Activated CD4-positive, CD25-positive, alpha-beta regulatory T cell treated with anti-CD3 and anti-CD28 coated beads, Interleukin-2, amount 50 U/mL, for 16 hours (primary cell): ENCODE results near the gene SF3B5.
"Not testable (repeated sequence)": the region's sequence is repeated elsewhere in the genome, so short reads cannot be mapped to it uniquely, and the experiment has no call there.

Source experiments
- DNase-seq: peaks from one replicate; pipeline ENCODE4 v3.0.0-alpha.2; 2020; ENCODE audit warnings: low read depth, low spot score

SF3B5 gene

DNA sequence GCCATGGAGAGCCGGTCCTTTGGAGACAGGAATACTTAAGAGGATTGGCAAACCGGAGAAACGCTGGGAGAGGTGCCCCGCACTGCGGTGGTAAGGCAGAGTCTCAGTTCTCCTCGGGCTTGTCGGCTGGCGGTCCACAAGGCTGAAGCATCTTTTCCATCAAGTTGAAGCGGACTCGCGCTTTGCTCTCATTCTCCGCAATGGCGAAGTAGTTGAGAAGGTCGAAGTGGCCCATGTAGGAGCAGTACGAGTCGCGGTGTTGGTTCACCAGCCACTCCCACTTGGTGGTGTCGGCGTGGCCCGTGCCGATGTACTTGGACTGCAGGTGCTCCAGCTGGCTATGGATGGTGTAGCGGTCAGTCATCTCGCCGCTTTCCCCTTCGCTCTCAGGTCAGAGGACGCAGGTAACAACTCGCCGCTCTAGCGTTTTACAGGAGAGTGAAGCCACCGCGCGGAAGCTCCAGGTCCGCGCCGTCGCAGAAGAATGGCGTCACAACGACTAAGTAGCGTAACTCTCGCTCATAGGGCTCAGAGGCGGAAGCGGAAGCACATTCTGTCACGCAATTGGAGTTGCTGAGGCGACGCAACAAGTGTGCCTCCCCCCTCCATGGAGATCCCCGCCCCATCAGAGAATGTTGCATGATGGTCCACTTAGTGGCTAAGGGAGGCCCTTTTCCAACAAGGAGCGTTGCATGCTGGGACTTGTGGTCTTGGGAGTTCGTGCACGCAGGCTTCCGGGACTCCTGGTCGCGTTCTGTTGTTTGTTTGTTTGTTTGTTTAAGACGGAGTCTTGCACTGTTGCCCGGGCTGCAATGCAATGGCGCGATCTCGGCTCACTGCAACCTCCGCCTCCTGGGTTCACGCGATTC is at the start of gene SF3B5:
Gene SF3B5 (minus strand): TSS at position 440 of the 869 bp plus-strand sequence. CDS start 76 bp downstream, at position 364.
- peak; percentile 97 for DNase-seq

DNA sequence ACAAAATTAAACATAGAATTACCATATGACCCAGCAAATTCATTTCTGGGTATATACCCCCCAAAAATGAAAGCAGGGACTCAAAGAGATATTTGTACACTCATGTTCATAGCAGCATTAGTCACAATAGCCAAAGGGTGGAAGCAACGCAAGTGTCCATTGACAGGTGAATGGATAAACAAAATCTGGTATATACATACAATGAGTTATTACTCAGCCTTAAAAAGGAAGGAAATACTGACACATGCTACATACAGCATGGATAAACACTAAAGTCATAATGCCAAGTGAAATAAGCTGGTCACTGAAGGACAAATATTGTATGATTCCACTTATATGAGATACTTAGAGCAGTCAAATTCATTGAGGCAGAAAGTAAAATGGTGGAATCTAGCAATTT is 49.6 kb upstream of the SF3B5 start:
- DNase-seq = no peak

DNA sequence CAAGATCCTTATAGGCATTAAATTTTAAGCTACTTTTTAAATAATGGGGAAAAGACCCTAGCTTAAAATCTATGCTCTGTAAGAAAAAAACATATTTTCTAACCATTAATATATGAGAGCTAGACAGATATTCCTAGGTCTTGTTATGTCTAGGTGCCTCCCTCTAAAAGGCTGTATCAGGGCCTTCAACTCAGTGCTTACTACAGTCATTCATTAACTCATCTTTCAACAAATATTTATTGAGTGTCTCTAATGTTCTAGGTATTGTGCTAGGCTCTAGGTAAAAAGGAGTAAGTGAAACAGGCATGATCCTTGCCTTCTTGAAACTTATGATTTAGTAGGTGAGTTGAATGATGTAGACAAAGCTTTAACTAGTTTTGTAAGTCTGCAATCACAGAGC is 48.5 kb upstream of the SF3B5 start:
- DNase-seq = no peak

GRCh38 chr6:144143106-144143505 is 47.7 kb upstream of the SF3B5 start:
- DNase-seq = no peak

DNA sequence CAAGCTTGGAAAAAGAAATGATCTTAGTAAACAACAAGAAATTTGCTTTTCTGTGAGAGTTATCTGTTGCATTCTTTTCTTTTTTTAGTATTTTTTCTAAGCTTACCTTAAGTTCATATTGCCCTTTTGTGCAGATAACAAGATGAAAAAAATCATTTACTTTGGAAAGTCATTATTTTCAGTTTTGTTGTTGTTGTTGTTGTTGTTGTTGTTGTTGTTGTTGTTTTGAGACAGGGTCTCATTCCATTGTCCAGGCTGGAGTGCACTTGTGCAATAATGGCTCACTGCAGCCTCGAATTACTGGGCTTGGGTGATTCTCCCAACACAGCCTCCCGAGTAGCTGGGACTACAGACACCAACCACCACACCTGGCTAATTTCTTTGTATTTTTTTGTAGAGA is 46.1 kb upstream of the SF3B5 start:
- DNase-seq = no peak

DNA sequence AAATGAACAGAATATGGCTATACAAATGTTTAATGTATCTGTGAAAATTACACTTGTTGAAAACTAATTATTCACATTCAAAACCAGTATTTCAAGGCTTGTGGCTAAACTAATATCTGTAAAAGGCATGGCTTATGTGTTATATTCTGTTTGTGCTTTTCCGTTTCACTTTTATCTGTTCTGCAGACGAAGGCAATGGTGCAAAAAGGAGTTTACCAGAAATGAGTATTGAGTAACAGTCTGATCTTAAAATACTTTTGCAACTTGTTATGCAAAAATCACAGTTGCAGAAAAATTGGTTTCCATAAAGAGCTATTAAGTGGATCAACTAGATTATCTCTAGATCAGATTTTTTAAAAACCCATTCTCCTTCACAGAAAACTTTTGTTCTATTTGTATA is 45.5 kb upstream of the SF3B5 start:
- DNase-seq = no peak

DNA sequence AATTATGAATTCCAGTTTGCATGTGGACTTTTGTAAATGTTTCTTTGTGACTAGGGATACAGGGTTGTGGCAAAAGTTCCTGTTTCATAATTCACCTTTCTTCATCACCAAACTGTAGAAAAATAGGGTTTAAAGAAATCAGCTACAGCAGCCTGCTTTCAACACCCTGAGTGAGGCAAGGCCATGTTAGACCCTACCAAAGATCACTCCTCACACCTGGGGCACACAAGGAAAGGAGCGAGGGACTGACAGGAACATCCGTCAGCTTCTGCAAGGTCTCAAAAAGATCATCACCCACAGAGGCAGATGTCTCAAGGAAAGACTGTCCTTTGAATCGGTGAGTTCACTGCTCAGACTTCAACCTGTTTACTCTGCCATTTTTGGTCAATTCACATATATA is 44.4 kb upstream of the SF3B5 start:
- no peak for DNase-seq

DNA sequence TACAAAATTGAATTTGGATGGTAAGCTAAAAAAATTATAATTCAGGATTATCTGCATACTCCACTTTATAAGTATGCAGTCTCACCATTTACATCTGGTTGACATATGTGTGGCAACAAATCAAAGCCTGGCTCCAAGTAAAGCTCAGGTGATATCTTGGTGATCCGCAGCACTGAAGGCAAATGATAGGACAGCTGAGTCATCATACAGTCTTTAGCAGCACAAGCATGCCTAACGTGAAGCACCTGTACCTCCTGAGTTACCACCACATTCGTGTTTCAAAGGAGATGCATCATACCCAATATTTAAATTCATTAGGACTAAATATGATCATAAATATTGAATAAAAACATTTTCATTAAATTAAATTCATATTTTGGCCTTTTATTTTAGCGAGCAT is 43.2 kb upstream of the SF3B5 start:
- DNase-seq = no peak

- no peak for DNase-seq
These were observed 39.4 kb upstream of the SF3B5 start for GRCh38 chr6:144134737-144135136.

DNA sequence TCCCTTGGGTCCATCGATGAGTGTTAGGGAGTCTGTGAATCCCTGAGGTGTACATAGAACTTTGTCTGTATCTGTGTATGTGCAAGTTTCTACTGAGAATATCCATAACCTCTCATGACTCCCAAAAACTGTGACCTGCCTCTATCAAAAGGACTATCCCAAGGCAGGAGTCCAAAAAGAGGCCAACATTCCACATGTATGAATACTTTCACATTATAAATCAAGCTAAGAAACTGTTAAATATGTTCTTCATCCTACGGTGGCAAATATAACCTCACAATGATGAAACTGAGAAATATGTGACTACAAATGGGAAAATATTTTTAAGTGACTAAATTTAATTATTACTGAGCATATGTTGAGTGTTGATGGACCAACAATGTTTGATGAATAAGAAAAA is 38.8 kb upstream of the SF3B5 start:
- no peak for DNase-seq

DNA sequence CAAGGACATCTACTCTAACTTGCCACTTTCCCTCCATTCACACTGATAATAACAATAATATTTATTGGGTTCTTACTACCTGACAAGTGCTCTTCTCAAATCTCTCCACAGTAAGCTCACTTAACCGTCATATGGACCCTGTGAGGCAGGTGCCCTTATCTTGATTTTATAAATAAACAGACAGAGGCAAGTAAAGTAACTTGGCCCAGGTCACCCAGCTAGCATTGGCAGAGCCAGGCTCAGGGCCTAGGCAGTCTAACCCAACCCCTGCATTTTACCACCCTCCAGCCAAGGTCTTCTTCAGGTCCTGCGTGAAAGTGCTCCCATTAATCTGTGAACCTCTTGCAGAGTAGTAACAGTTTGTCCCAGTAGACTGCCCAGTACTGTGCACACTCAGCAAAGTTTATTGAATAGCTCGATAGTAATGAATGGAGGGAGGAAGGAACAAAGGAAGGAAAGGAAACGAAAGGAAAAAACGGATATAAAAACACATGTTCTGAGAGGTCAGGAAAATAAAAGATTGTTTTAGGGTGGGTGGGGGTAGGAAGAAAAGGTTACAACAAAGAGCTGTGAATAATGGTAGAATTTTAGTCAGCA is 38.0 kb upstream of the SF3B5 start:
- DNase-seq = no peak

DNA sequence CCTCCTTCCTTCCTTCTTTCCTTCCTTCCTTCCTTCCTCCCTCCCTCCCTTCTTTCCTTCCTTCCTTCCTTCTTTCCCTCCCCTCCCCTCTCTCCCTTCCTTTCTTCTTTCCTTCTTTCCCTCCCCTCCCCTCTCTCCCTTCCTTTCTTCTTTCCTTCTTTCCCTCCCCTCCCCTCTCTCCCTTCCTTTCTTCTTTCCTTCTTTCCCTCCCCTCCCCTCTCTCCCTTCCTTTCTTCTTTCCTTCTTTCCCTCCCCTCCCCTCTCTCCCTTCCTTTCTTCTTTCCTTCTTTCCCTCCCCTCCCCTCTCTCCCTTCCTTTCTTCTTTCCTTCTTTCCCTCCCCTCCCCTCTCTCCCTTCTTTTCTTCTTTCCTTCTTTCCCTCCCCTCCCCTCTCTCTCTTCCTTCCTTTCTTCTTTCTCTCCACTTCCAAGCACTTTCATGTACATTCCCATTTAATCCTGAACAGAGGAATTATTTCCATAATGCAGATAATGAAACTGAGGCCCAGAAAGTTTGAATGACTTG is 36.9 kb upstream of the SF3B5 start:
- not testable (repeated sequence) for DNase-seq

- DNase-seq = no peak
These were observed 35.9 kb upstream of the SF3B5 start for GRCh38 chr6:144131248-144131709.

DNA sequence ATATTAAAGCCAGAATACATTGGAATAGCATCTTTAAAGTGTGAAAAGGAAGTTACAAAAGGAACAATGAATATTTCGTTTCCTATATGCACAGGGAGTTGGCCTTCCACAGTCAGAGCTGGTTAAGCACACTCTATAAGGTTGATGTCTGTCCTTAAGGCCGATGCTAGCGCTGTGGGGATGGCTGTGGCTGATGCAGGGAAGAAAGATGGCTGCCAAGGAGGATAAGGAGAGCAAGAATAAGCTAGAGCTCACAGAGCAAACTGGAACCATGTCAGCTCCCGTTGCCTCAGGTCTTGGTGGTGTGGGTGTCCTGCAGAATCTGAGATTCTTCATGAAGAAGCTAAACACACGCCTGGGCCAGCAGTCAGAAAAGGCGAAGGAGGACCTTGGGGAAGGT is 34.1 kb upstream of the SF3B5 start:
- DNase-seq = no peak

DNA sequence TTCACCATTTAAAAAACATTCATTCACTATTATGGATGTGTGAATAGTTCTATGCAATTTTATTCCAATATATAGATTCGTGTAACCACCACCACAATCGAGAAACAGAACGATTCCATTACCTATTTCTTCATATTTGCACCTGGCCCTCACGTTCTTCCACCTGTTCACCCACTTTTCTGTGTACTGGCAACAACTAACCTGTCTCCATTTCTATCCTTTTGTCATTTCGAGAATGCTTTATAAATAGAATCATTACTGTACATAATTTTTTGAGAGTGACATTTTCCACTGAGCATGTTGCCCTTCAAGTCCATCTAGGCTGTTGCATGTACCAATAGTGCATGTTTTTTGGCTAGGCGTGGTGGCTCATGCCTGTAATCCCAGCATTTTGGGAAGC is 31.7 kb upstream of the SF3B5 start:
- no peak for DNase-seq

DNA sequence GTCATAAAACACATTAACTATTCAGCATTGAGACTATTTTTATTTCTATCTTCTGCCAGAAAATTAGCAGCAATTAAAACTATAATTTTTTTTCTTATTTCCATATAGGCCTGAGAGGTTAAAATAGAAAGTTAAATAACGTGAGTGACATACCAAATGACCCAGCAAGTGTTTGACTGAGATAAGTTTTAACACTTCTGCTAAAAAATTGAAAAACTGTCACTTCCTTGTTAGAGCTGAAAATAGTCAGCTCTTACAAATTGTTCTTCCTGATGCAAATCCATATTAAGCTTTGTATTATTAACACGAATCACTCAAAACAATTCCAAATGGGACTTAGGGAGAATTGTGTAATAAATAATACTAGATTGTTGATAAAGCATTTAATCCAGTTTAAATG is 28.5 kb upstream of the SF3B5 start:
- no peak for DNase-seq

- DNase-seq = no peak
These were observed 28.0 kb upstream of the SF3B5 start for GRCh38 chr6:144123421-144123820.

GRCh38 chr6:144122861-144123260 is 27.5 kb upstream of the SF3B5 start:
- DNase-seq = no peak

- DNase-seq = no peak
These were observed 24.0 kb upstream of the SF3B5 start for GRCh38 chr6:144119376-144119775.

DNA sequence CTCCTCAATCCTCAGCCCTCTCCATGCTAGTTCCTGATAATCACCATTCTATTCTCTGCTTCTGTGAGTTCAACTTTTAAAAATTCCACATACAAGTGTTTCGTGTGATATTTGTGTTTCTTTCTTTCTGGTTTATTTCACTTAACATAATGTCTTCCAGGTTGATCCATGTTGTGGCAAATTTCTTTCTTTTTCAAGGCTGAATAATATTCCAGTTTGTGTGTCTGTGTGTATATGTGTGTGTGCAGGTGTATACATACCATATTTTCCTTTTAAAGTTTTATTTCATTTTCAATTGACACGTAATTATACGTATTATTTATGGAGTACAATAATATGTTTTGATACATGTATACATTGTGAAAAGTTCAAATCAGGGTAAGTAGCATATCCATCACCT is 19.8 kb upstream of the SF3B5 start:
- no peak for DNase-seq

DNA sequence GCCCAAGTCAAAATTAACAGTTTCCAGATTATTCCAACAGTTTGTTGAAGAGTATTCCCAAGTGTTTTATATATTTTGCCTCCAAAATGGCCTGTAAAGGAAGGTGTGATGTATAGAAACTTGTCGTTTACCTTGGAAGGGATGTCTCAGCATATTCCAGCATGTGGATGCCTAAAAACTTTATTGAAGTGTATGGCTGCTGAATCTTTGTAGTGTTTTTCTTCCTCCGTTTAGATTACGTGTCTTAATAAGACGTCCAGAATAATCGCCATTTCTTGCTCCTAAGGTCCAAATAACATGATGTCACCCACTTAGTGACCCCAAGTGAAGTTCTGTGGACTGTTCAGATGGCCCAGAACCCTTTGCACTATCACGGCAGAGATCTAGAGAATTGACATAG is 18.0 kb upstream of the SF3B5 start:
- no peak for DNase-seq

DNA sequence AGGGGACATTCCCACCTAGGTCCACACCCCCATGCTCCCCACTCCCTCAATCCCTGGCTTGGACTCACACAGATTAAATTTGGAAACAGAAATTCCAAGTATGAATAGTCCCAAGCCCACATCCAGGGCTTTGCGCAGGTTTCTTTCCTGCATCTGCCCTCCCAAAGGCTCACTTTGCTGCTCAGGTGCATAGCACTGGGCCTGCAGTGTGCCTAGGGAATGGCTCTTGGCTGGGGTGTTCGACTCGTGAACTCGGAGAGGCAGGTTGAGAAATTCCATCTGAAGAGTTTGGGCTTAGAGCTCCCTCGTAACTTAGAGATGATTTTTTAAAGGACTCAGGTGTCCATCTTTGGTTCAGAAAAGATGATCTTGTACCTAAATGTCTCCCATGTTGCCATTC is 14.8 kb upstream of the SF3B5 start:
- DNase-seq = no peak

DNA sequence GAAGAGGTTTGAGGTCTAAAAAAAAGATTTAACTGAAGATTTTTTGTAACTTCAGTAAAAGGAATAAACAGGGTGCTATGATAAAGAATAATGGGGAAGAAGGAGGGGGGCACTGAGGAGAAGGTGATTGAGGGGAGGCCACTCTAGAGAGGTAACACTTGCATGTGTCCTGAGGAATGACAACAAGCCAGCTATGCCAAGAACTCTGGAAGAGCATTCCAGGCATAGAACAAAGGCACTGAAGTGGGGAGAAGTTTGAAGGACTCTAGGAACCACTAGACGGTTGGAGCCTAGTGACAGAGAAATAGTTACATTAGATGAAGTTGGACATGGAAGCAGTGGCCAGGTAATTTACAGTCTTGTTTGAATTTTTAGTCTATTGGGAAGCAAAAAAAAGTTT is 10.8 kb upstream of the SF3B5 start:
- DNase-seq = no peak
